Activated CD4-positive, alpha-beta T cell treated with anti-CD3 and anti-CD28 coated beads, Interleukin-2, amount 50 U/mL, for 16 hours (primary cell): ENCODE measurements around the gene NEK10.

Experiments used
- DNase-seq: peaks from one replicate; pipeline ENCODE4 v3.0.0-alpha.2; 2020

NEK10 gene

GRCh38 chr3:27224197-27224596, 145.0 kb downstream of the NEK10 start:
- no peak for DNase-seq

- no peak for DNase-seq
Observed at GRCh38 chr3:27221264-27221932, 147.8 kb downstream of the NEK10 start.

GRCh38 chr3:27220166-27220565, 149.0 kb downstream of the NEK10 start:
- no peak for DNase-seq

- DNase-seq = no peak
Observed at GRCh38 chr3:27219127-27219845, 149.9 kb downstream of the NEK10 start.

- no peak for DNase-seq
Observed at GRCh38 chr3:27216955-27217552, 152.1 kb downstream of the NEK10 start.

- DNase-seq = no peak
Observed at GRCh38 chr3:27216295-27216855, 152.8 kb downstream of the NEK10 start.

- DNase-seq = no peak
Observed at GRCh38 chr3:27213450-27213849, 155.7 kb downstream of the NEK10 start.

- DNase-seq = no peak
Observed at GRCh38 chr3:27209617-27210264, 159.4 kb downstream of the NEK10 start.

- DNase-seq = no peak
Observed at GRCh38 chr3:27208961-27209616, 160.1 kb downstream of the NEK10 start.

- no peak for DNase-seq
Observed at GRCh38 chr3:27202959-27203358, 166.2 kb downstream of the NEK10 start.

GRCh38 chr3:27201492-27201891, 167.7 kb downstream of the NEK10 start:
- DNase-seq = no peak

- no peak for DNase-seq
Observed at GRCh38 chr3:27200721-27201489, 168.3 kb downstream of the NEK10 start.

GRCh38 chr3:27194861-27195483, 174.2 kb downstream of the NEK10 start:
- DNase-seq = no peak

- DNase-seq = no peak
Observed at GRCh38 chr3:27193056-27193455, 176.1 kb downstream of the NEK10 start.

- DNase-seq = no peak
Observed at GRCh38 chr3:27186013-27186412, 183.2 kb downstream of the NEK10 start.

GRCh38 chr3:27185231-27185989, 183.8 kb downstream of the NEK10 start:
- no peak for DNase-seq

GRCh38 chr3:27184261-27184660, 184.9 kb downstream of the NEK10 start:
- no peak for DNase-seq

GRCh38 chr3:27176256-27176655, 192.9 kb downstream of the NEK10 start:
- DNase-seq = no peak

- DNase-seq = no peak
Observed at GRCh38 chr3:27174530-27174929, 194.7 kb downstream of the NEK10 start.

- no peak for DNase-seq
Observed at GRCh38 chr3:27171113-27171512, 198.1 kb downstream of the NEK10 start.

GRCh38 chr3:27166888-27167287, 202.3 kb downstream of the NEK10 start:
- DNase-seq = no peak
